IMR-90 (cell line): ENCODE data around the gene ZKSCAN8. TPM values are rescaled to one million over a fixed set of nuclear protein-coding genes. Genes with fewer than 3 reads are reported as not detected.
A peak's percentile ranks its signal among the peaks of the same experiment; 100 is the strongest.

Experiments
- ATAC-seq: fragments of 200-7000 bp; cut with Tn5 transposase; 2 replicates; pipeline ENCODE4 v1.9.1; 2020; ENCODE audit warnings: low read depth, mild to moderate bottlenecking, moderate library complexity
- BruUV-seq: library from RNA; stranded (reverse); fragments of 400-500 nt; replicated peaks from 2 replicates; lab custom pipeline; 2021; lab: Mats Ljungman, UMichigan
- CTCF ChIA-PET: fragments of 300-600 bp; formaldehyde crosslinking; extraction: SDS; loops from one replicate; lab custom pipeline; 2021; ENCODE audit warnings: antibody characterized with exemption; lab: Yijun Ruan, JAX
- POLR2A ChIA-PET: fragments of 300-600 bp; sonication (Branson Sonifier 250); formaldehyde crosslinking; loops from one replicate; lab custom pipeline; 2022; ENCODE audit warnings: antibody characterized with exemption; ENCODE audit not compliant: unreplicated experiment; lab: Charles Lee
- DNase-seq: peaks from one replicate; pipeline ENCODE4 v3.0.0; 2013
- H2AFZ ChIP-seq: replicated peaks from 2 replicates; pipeline ENCODE3; 2013; ENCODE audit warnings: low read length, mild to moderate bottlenecking; ENCODE audit not compliant: poor library complexity
- H2AK5ac ChIP-seq: 2 replicates; pipeline ENCODE4 v1.6.1; 2013; ENCODE audit warnings: low read depth, low read length, inconsistent platforms
- H2AK9ac ChIP-seq: replicated peaks from 2 replicates; pipeline ENCODE3; 2013; ENCODE audit warnings: mild to moderate bottlenecking, low read depth, low read length, moderate library complexity; ENCODE audit not compliant: poor library complexity
- H2BK120ac ChIP-seq: 2 replicates; pipeline ENCODE4 v1.6.1; 2013; ENCODE audit warnings: low read depth, low read length, inconsistent platforms
- H2BK15ac ChIP-seq: 3 replicates; pipeline ENCODE4 v1.6.1; 2013; ENCODE audit warnings: low read depth, low read length, inconsistent platforms
- H2BK20ac ChIP-seq: 2 replicates; pipeline ENCODE4 v1.6.1; 2013; ENCODE audit warnings: low read depth, mild to moderate bottlenecking, inconsistent platforms, low read length, moderate library complexity
- H2BK5ac ChIP-seq: 2 replicates; pipeline ENCODE4 v1.6.1; 2013; ENCODE audit warnings: mild to moderate bottlenecking, low read depth, low read length, inconsistent platforms; ENCODE audit not compliant: poor library complexity, severe bottlenecking
- H3K14ac ChIP-seq: replicated peaks from 2 replicates; pipeline ENCODE4 v1.6.1; 2013; ENCODE audit warnings: low read depth, low read length, inconsistent platforms
- H3K18ac ChIP-seq: 2 replicates; pipeline ENCODE4 v1.6.1; 2013; ENCODE audit warnings: low read depth, low read length, control low read depth
- H3K23ac ChIP-seq: 2 replicates; pipeline ENCODE4 v1.6.1; 2013; ENCODE audit warnings: low read depth, low read length, inconsistent platforms
- H3K27ac ChIP-seq: 2 replicates; pipeline ENCODE4 v1.5.1; 2013; ENCODE audit warnings: mild to moderate bottlenecking, control low read depth, low read length; ENCODE audit not compliant: insufficient read depth
- H3K27me3 ChIP-seq: 2 replicates; pipeline ENCODE4 v1.6.1; 2013; ENCODE audit warnings: low read length; ENCODE audit not compliant: control insufficient read depth, insufficient read depth
- H3K36me3 ChIP-seq: 2 replicates; pipeline ENCODE4 v1.6.1; 2013; ENCODE audit warnings: low read length, mixed read lengths; ENCODE audit not compliant: control insufficient read depth, insufficient read depth
- H3K4ac ChIP-seq: 2 replicates; pipeline ENCODE4 v1.6.1; 2013; ENCODE audit warnings: low read depth, low read length, inconsistent platforms
- H3K4me1 ChIP-seq: 2 replicates; pipeline ENCODE4 v1.6.1; 2013; ENCODE audit warnings: low read length, mixed read lengths; ENCODE audit not compliant: control insufficient read depth, insufficient read depth
- H3K4me2 ChIP-seq: 2 replicates; pipeline ENCODE4 v1.6.1; 2013; ENCODE audit warnings: low read depth, mild to moderate bottlenecking, control low read depth, low read length, moderate library complexity
- H3K4me3 ChIP-seq: 2 replicates; pipeline ENCODE4 v1.5.1; 2013; ENCODE audit warnings: low read depth, mild to moderate bottlenecking, control low read depth, low read length, moderate library complexity; ENCODE audit not compliant: insufficient read depth
- H3K56ac ChIP-seq: 2 replicates; pipeline ENCODE4 v1.6.1; 2013; ENCODE audit warnings: low read length, inconsistent platforms; ENCODE audit not compliant: insufficient read depth; ENCODE audit errors: extremely low read depth
- H3K79me1 ChIP-seq, 2 experiments: 2 replicates each; pipeline ENCODE4 v1.6.1; 2013; ENCODE audit warnings: low read length in 2 of 2, inconsistent platforms in 1 of 2, low read depth in 1 of 2
- H3K9ac ChIP-seq: 2 replicates; pipeline ENCODE4 v1.6.1; 2013; ENCODE audit warnings: low read depth, low read length, control low read depth
- H3K9me1 ChIP-seq: 2 replicates; pipeline ENCODE4 v1.6.1; 2013; ENCODE audit warnings: low read length, inconsistent platforms; ENCODE audit not compliant: insufficient read depth
- H3K9me3 ChIP-seq: 2 replicates; pipeline ENCODE4 v1.6.1; 2013; ENCODE audit warnings: low read length; ENCODE audit not compliant: control insufficient read depth, insufficient read depth
- H4K20me1 ChIP-seq: 2 replicates; pipeline ENCODE4 v1.6.1; 2013; ENCODE audit warnings: low read length, inconsistent platforms; ENCODE audit not compliant: insufficient read depth
- H4K5ac ChIP-seq: 2 replicates; pipeline ENCODE4 v1.6.1; 2013; ENCODE audit warnings: mild to moderate bottlenecking, low read depth, low read length, control low read depth
- H4K8ac ChIP-seq, 2 experiments: 2 replicates each; pipeline ENCODE4 v1.6.1; 2013; ENCODE audit warnings: low read depth in 2 of 2, low read length in 2 of 2, control low read depth in 1 of 2, inconsistent platforms in 1 of 2
- H4K91ac ChIP-seq: 2 replicates; pipeline ENCODE4 v1.6.1; 2013; ENCODE audit warnings: low read depth, low read length, inconsistent platforms; ENCODE audit not compliant: insufficient read depth
- BHLHE40 ChIP-seq: fragments of 150-350 bp; IDR thresholded peaks from 2 replicates; pipeline ENCODE4 v1.6.1; 2016; ENCODE audit warnings: mild to moderate bottlenecking, low read depth, low read length
- CEBPB ChIP-seq: IDR thresholded peaks from 2 replicates; pipeline ENCODE4 v1.6.1; 2012; ENCODE audit warnings: low read depth, low read length, improper control_type of control experiment
- CHD1 ChIP-seq: IDR thresholded peaks from 2 replicates; pipeline ENCODE4 v1.6.1; 2012; ENCODE audit warnings: low read depth, low read length, improper control_type of control experiment
- FOS ChIP-seq: fragments of 150-350 bp; IDR thresholded peaks from 2 replicates; pipeline ENCODE4 v1.6.1; 2016; ENCODE audit warnings: low read depth, low read length
- MAFK ChIP-seq: IDR thresholded peaks from 2 replicates; pipeline ENCODE4 v1.6.1; 2012; ENCODE audit warnings: low read depth, low read length, improper control_type of control experiment
- MAZ ChIP-seq: IDR thresholded peaks from 2 replicates; pipeline ENCODE4 v1.6.1; 2012; ENCODE audit warnings: low read depth, mild to moderate bottlenecking, low read length, improper control_type of control experiment, moderate library complexity, borderline replicate concordance
- MXI1 ChIP-seq: IDR thresholded peaks from 2 replicates; pipeline ENCODE4 v1.6.1; 2012; ENCODE audit warnings: low read depth, mild to moderate bottlenecking, low read length, moderate library complexity, borderline replicate concordance
- NFE2L2 ChIP-seq: fragments of 150-350 bp; IDR thresholded peaks from 2 replicates; pipeline ENCODE4 v1.6.1; 2016; ENCODE audit warnings: low read depth, mild to moderate bottlenecking, low read length
- POLR2A ChIP-seq: IDR thresholded peaks from 2 replicates; pipeline ENCODE4 v1.6.1; 2012; ENCODE audit warnings: mild to moderate bottlenecking, low read depth, low read length
- RCOR1 ChIP-seq: IDR thresholded peaks from 2 replicates; pipeline ENCODE4 v1.6.1; 2012; ENCODE audit warnings: mild to moderate bottlenecking, low read length, improper control_type of control experiment; ENCODE audit not compliant: insufficient replicate concordance
- WGBS, 2 experiments: methylation state at CpG; one replicate each; pipeline versions ENCODE4 v1.1.5 to v1.1.7; 2013; ENCODE audit warnings: missing lambda C conversion rate in 2 of 2; ENCODE audit not compliant: insufficient read length in 1 of 2; ENCODE audit errors: extremely low coverage in 2 of 2; 5-methylcytosine and 5-hydroxymethylcytosine counted together
- dilution Hi-C: fragments of 300-500 bp; cut with HindIII; formaldehyde crosslinking; loops from one replicate; pipeline ENCODE4 v1.14.3; 2018; ENCODE audit warnings: low sequenced_read_pairs; ENCODE audit not compliant: unreplicated experiment
- in situ Hi-C: fragments of 300-500 bp; cut with MboI; formaldehyde crosslinking; loops from 3 replicates; pipeline ENCODE4 v1.14.3; 2019; ENCODE audit warnings: low sequenced_read_pairs, inconsistent platforms, mixed read lengths
- intact Hi-C: fragments of 100-400 bp; cut with micrococcal nuclease; formaldehyde crosslinking; loops from 2 replicates; pipeline ENCODE4 v1.10.0; 2022
- polyA plus RNA-seq, 3 experiments: library from polyadenylated mRNA; depleted of rRNA; stranded (reverse); fragments of >200 nt; gene quantifications; 2 replicates each; pipeline ENCODE4 v1.2.3, GENCODE V29; 2012; ENCODE audit warnings: low replicate concordance in 1 of 3
- total RNA-seq: library from RNA; depleted of rRNA; stranded (reverse); fragments of >200 nt; gene quantifications from 2 replicates; pipeline ENCODE4 v1.2.3, GENCODE V29; 2012
- TF ChIP-seq, protein P1 (sequence below): fragments of 150-350 bp; IDR thresholded peaks from 2 replicates; pipeline ENCODE4 v1.6.1; 2016; ENCODE audit warnings: low read depth, mild to moderate bottlenecking, low read length, moderate library complexity, borderline replicate concordance
- TF ChIP-seq, protein P2 (sequence below): conservative IDR thresholded peaks from 2 replicates; pipeline ENCODE4 v1.5.1; 2012; ENCODE audit warnings: mild to moderate bottlenecking, low read depth, low read length, improper control_type of control experiment
- TF ChIP-seq, protein P3 (sequence below): fragments of 150-350 bp; IDR thresholded peaks from 2 replicates; pipeline ENCODE4 v1.6.1; 2017; ENCODE audit warnings: mild to moderate bottlenecking, antibody characterized with exemption, low read length, low read depth

ZKSCAN8 gene
- total and polyA plus RNA-seq, 2 of the 4 experiments (the other 2 are of a cell fraction): 8.3 to 22.8 TPM

DNA sequence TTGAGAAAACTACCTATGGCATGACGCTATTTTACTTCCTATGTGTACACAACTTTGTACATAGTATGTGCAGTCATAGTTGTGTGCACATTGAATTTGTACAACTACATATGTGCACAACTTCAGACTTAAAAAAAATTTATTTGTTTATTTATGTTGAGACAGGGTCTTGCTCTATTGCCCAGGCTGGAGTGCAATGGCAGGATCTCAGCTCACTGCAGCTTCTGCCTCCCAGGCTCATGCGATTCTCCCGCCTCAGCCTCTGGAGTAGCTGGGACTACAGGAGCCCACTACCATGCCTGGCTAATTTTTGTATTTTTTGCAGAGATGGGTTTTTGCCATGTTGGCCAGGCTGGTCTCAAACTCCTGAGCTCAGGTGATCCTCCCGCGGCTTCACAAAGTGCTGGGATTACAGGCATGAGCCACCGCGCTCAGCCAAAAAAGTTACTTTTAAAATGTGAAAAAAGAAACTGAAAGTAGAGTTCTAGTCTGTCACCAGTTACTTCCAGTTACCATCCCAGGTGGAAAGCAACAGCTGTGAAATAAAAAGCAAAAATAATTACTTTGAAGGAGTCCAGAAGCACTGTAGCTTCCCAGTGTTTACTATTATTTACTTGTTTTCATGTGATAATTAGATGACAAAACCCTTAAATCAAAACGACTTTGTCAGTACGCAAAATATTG lies 1.7 kb upstream of the ZKSCAN8 start:
- no peak for ATAC-seq
- Histone ChIP-seq H3K18ac (no peak overlapping the region), H2BK15ac (no peak overlapping the region), H2BK5ac (no peak overlapping the region), H4K91ac (no peak overlapping the region), H3K4me2 (peak overlapping the region; percentile 48; the same call in 1 of the 2 replicates), H3K4me1 (peaks cover 2% of the 10 kb centered on the region; the same call in 1 of the 2 replicates), H4K8ac (no peak overlapping the region), H2AFZ (no peak overlapping the region), H3K4ac (no peak overlapping the region), H3K14ac (no peak overlapping the region), H2AK9ac (no peak overlapping the region), H4K20me1 (no peaks in the 10 kb centered on the region), H3K23ac (no peak overlapping the region), H2BK120ac (no peak overlapping the region), H2AK5ac (no peak overlapping the region), H3K9me1 (no peaks in the 10 kb centered on the region), H4K5ac (no peak overlapping the region), H3K9me3 (no peaks in the 10 kb centered on the region), H3K36me3 (no peaks in the 10 kb centered on the region; the same call in 1 of the 2 replicates), H3K79me1 (peaks cover 2 to 33% of the 10 kb centered on the region in 2 experiments; a peak in 3 of 4 replicates), H3K27me3 (no peaks in the 10 kb centered on the region), H3K9ac (no peak overlapping the region), H3K4me3 (no peak overlapping the region; the same call in 1 of the 2 replicates), H3K27ac (no peak overlapping the region), H2BK20ac (no peak overlapping the region), H3K56ac (no peak overlapping the region)
- in situ Hi-C loops: loop anchor here (10.0 kb wide), 1 partner anchor 75 kb away; no protein-coding TSS in a partner anchor
- TF ChIP-seq, protein P1, sequence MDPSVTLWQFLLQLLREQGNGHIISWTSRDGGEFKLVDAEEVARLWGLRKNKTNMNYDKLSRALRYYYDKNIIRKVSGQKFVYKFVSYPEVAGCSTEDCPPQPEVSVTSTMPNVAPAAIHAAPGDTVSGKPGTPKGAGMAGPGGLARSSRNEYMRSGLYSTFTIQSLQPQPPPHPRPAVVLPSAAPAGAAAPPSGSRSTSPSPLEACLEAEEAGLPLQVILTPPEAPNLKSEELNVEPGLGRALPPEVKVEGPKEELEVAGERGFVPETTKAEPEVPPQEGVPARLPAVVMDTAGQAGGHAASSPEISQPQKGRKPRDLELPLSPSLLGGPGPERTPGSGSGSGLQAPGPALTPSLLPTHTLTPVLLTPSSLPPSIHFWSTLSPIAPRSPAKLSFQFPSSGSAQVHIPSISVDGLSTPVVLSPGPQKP: no peak
- TF ChIP-seq POLR2A: no peak
- no peak for TF ChIP-seq MAFK
- TF ChIP-seq CEBPB: no peak
- no peak for TF ChIP-seq RCOR1
- TF ChIP-seq, protein P2, sequence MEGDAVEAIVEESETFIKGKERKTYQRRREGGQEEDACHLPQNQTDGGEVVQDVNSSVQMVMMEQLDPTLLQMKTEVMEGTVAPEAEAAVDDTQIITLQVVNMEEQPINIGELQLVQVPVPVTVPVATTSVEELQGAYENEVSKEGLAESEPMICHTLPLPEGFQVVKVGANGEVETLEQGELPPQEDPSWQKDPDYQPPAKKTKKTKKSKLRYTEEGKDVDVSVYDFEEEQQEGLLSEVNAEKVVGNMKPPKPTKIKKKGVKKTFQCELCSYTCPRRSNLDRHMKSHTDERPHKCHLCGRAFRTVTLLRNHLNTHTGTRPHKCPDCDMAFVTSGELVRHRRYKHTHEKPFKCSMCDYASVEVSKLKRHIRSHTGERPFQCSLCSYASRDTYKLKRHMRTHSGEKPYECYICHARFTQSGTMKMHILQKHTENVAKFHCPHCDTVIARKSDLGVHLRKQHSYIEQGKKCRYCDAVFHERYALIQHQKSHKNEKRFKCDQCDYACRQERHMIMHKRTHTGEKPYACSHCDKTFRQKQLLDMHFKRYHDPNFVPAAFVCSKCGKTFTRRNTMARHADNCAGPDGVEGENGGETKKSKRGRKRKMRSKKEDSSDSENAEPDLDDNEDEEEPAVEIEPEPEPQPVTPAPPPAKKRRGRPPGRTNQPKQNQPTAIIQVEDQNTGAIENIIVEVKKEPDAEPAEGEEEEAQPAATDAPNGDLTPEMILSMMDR: no peak
- TF ChIP-seq CHD1: no peak
- TF ChIP-seq MAZ: no peak
- TF ChIP-seq BHLHE40: no peak
- TF ChIP-seq, protein P3, sequence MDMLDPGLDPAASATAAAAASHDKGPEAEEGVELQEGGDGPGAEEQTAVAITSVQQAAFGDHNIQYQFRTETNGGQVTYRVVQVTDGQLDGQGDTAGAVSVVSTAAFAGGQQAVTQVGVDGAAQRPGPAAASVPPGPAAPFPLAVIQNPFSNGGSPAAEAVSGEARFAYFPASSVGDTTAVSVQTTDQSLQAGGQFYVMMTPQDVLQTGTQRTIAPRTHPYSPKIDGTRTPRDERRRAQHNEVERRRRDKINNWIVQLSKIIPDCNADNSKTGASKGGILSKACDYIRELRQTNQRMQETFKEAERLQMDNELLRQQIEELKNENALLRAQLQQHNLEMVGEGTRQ: no peak
- TF ChIP-seq FOS: no peak
- TF ChIP-seq MXI1: no peak
- no peak for TF ChIP-seq NFE2L2
- BruUV-seq: no TSS peak
- no peak for DNase-seq
- CTCF ChIA-PET: interaction anchor here (1.1 to 1.5 kb wide), 2 partner anchors 9 to 216 kb away, joined by 3 to 5 read pairs; no protein-coding TSS in a partner anchor
- intact Hi-C loops: loop anchor here (2.0 to 5.0 kb wide), 3 partner anchors 15 to 257 kb away; partner anchors contain the start of genes ZSCAN12, ZSCAN16 and ZSCAN26
- dilution Hi-C loops: no loop called here
- 100% methylated on average over 1 of the region's 9 CpGs; no CpG with 5 or more reads in 1 of the 2 experiments for WGBS, 2 experiments
- POLR2A ChIA-PET: interaction anchor here (0.5 kb wide), 1 partner anchor 232 kb away, joined by 3 read pairs; no protein-coding TSS in a partner anchor
